Measurements from ENCODE around the gene C10orf120.
A peak's percentile ranks its signal among the peaks of the same experiment; 100 is the strongest.

Gene C10orf120

GRCh38 chr10:122715576-122715975 is 15.9 kb upstream of the C10orf120 start:
- no peak overlapping the region for H3K27ac Mint-ChIP-seq
- H3K4me3 Mint-ChIP-seq: no peak overlapping the region
- no peaks in the 10 kb centered on the region for H3K9me3 Mint-ChIP-seq
- peaks cover 25% of the 10 kb centered on the region for H3K27me3 Mint-ChIP-seq
- H3K4me1 Mint-ChIP-seq (ENCODE audit: low read depth): no peaks in the 10 kb centered on the region
- H3K36me3 Mint-ChIP-seq (ENCODE audit: low read depth): no peaks in the 10 kb centered on the region
- no peak for DNase-seq

GRCh38 chr10:122713091-122713885 is 13.6 kb upstream of the C10orf120 start:
- DNase-seq: no peak
- Mint-ChIP-seq H3K36me3 (ENCODE audit: low read depth) (no peaks in the 10 kb centered on the region), H3K27ac (no peak overlapping the region), H3K27me3 (peaks cover 27% of the 10 kb centered on the region), H3K4me3 (no peak overlapping the region), H3K4me1 (ENCODE audit: low read depth) (no peaks in the 10 kb centered on the region), H3K9me3 (no peaks in the 10 kb centered on the region)

GRCh38 chr10:122710576-122710975 is 10.9 kb upstream of the C10orf120 start:
- Mint-ChIP-seq H3K4me1 (ENCODE audit: low read depth) (peaks cover 7% of the 10 kb centered on the region), H3K36me3 (ENCODE audit: low read depth) (no peaks in the 10 kb centered on the region), H3K27me3 (peaks cover 22% of the 10 kb centered on the region), H3K27ac (no peak overlapping the region), H3K4me3 (no peak overlapping the region), H3K9me3 (no peaks in the 10 kb centered on the region)
- no peak for DNase-seq

GRCh38 chr10:122709971-122710370 is 10.3 kb upstream of the C10orf120 start:
- H3K36me3 Mint-ChIP-seq (ENCODE audit: low read depth): no peaks in the 10 kb centered on the region
- peaks cover 7% of the 10 kb centered on the region for H3K4me1 Mint-ChIP-seq (ENCODE audit: low read depth)
- H3K4me3 Mint-ChIP-seq: no peak overlapping the region
- H3K9me3 Mint-ChIP-seq: no peaks in the 10 kb centered on the region
- no peak for DNase-seq
- peaks cover 17% of the 10 kb centered on the region for H3K27me3 Mint-ChIP-seq
- no peak overlapping the region for H3K27ac Mint-ChIP-seq

GRCh38 chr10:122707535-122707934 is 7.9 kb upstream of the C10orf120 start:
- Mint-ChIP-seq H3K4me3 (no peak overlapping the region), H3K27ac (no peak overlapping the region)

GRCh38 chr10:122706947-122707346 is 7.3 kb upstream of the C10orf120 start:
- Mint-ChIP-seq H3K27ac (no peak overlapping the region), H3K27me3 (peaks cover 17% of the 10 kb centered on the region), H3K36me3 (ENCODE audit: low read depth) (no peaks in the 10 kb centered on the region), H3K4me1 (ENCODE audit: low read depth) (peaks cover 7% of the 10 kb centered on the region), H3K9me3 (no peaks in the 10 kb centered on the region), H3K4me3 (no peak overlapping the region)
- no peak for DNase-seq

More at GRCh38 chr10:122707535-122707934, 7.9 kb upstream of the C10orf120 start:
- no peaks in the 10 kb centered on the region for H3K36me3 Mint-ChIP-seq (ENCODE audit: low read depth)
- no peak for DNase-seq
- peaks cover 17% of the 10 kb centered on the region for H3K27me3 Mint-ChIP-seq
- H3K9me3 Mint-ChIP-seq: no peaks in the 10 kb centered on the region
- peaks cover 7% of the 10 kb centered on the region for H3K4me1 Mint-ChIP-seq (ENCODE audit: low read depth)

- H3K9me3 Mint-ChIP-seq: no peaks in the 10 kb centered on the region
- H3K4me3 Mint-ChIP-seq: no peak overlapping the region
- H3K4me1 Mint-ChIP-seq (ENCODE audit: low read depth): peaks cover 7% of the 10 kb centered on the region
- no peak for DNase-seq
- H3K27me3 Mint-ChIP-seq: peaks cover 17% of the 10 kb centered on the region
- no peaks in the 10 kb centered on the region for H3K36me3 Mint-ChIP-seq (ENCODE audit: low read depth)
- no peak overlapping the region for H3K27ac Mint-ChIP-seq
Measured at GRCh38 chr10:122706467-122706866, 6.8 kb upstream of the C10orf120 start.

- Mint-ChIP-seq H3K27me3 (peaks cover 7% of the 10 kb centered on the region), H3K27ac (no peak overlapping the region), H3K4me3 (no peak overlapping the region), H3K4me1 (ENCODE audit: low read depth) (peaks cover 7% of the 10 kb centered on the region), H3K36me3 (ENCODE audit: low read depth) (no peaks in the 10 kb centered on the region), H3K9me3 (no peaks in the 10 kb centered on the region)
- peak; percentile 64 for DNase-seq
Measured at GRCh38 chr10:122703483-122704448, 4.1 kb upstream of the C10orf120 start.

GRCh38 chr10:122702275-122702674 is 2.6 kb upstream of the C10orf120 start:
- Mint-ChIP-seq H3K4me3 (no peak overlapping the region), H3K27me3 (no peaks in the 10 kb centered on the region), H3K27ac (no peak overlapping the region), H3K4me1 (ENCODE audit: low read depth) (no peaks in the 10 kb centered on the region), H3K36me3 (ENCODE audit: low read depth) (no peaks in the 10 kb centered on the region), H3K9me3 (no peaks in the 10 kb centered on the region)
- DNase-seq: no peak

- no peak for DNase-seq
- Mint-ChIP-seq H3K4me3 (no peak overlapping the region), H3K27me3 (no peaks in the 10 kb centered on the region), H3K4me1 (ENCODE audit: low read depth) (no peaks in the 10 kb centered on the region), H3K27ac (no peak overlapping the region), H3K36me3 (ENCODE audit: low read depth) (no peaks in the 10 kb centered on the region), H3K9me3 (no peaks in the 10 kb centered on the region)
Measured at GRCh38 chr10:122701652-122702051, 2.0 kb upstream of the C10orf120 start.

GRCh38 chr10:122696687-122697086 is 3.0 kb downstream of the C10orf120 start:
- H3K4me1 Mint-ChIP-seq (ENCODE audit: low read depth): no peaks in the 10 kb centered on the region
- no peaks in the 10 kb centered on the region for H3K36me3 Mint-ChIP-seq (ENCODE audit: low read depth)
- DNase-seq: no peak
- no peak overlapping the region for H3K4me3 Mint-ChIP-seq
- peaks cover 24% of the 10 kb centered on the region for H3K27me3 Mint-ChIP-seq
- no peaks in the 10 kb centered on the region for H3K9me3 Mint-ChIP-seq
- no peak overlapping the region for H3K27ac Mint-ChIP-seq

GRCh38 chr10:122692744-122693143 is 6.9 kb downstream of the C10orf120 start:
- H3K4me1 Mint-ChIP-seq (ENCODE audit: low read depth): no peaks in the 10 kb centered on the region
- no peak for DNase-seq
- H3K27me3 Mint-ChIP-seq: peaks cover 30% of the 10 kb centered on the region
- H3K9me3 Mint-ChIP-seq: no peaks in the 10 kb centered on the region
- no peaks in the 10 kb centered on the region for H3K36me3 Mint-ChIP-seq (ENCODE audit: low read depth)
- H3K4me3 Mint-ChIP-seq: no peak overlapping the region
- no peak overlapping the region for H3K27ac Mint-ChIP-seq

GRCh38 chr10:122689146-122689820 is 10.4 kb downstream of the C10orf120 start:
- peaks cover 43% of the 10 kb centered on the region for H3K27me3 Mint-ChIP-seq
- H3K4me3 Mint-ChIP-seq: no peak overlapping the region
- no peak overlapping the region for H3K27ac Mint-ChIP-seq
- no peak for DNase-seq
- H3K36me3 Mint-ChIP-seq (ENCODE audit: low read depth): no peaks in the 10 kb centered on the region
- H3K4me1 Mint-ChIP-seq (ENCODE audit: low read depth): no peaks in the 10 kb centered on the region
- no peaks in the 10 kb centered on the region for H3K9me3 Mint-ChIP-seq

GRCh38 chr10:122688293-122688989 is 11.2 kb downstream of the C10orf120 start:
- H3K9me3 Mint-ChIP-seq: no peaks in the 10 kb centered on the region
- H3K27me3 Mint-ChIP-seq: peaks cover 49% of the 10 kb centered on the region
- H3K4me3 Mint-ChIP-seq: no peak overlapping the region
- DNase-seq: no peak
- no peaks in the 10 kb centered on the region for H3K4me1 Mint-ChIP-seq (ENCODE audit: low read depth)
- no peaks in the 10 kb centered on the region for H3K36me3 Mint-ChIP-seq (ENCODE audit: low read depth)
- no peak overlapping the region for H3K27ac Mint-ChIP-seq
